GM21390 (cell line): ENCODE data around the gene KMT2B.

Experiments
- ATAC-seq: cut with Tn5 transposase; IDR thresholded peaks from one replicate; pipeline ENCODE4 v1.9.1; 2021; ENCODE audit not compliant: unreplicated experiment

The KMT2B gene

GRCh38 chr19:35740423-35741202 lies 22.8 kb downstream of the KMT2B start:
- ATAC-seq: peak; percentile 47

GRCh38 chr19:35741203-35741515 lies 23.4 kb downstream of the KMT2B start:
- ATAC-seq: no peak

- ATAC-seq: no peak
Measured at GRCh38 chr19:35742121-35742724, 24.4 kb downstream of the KMT2B start, which contains the start of gene IGFLR1. IGFLR1 (minus strand) TSS chr19:35742452; CDS start chr19:35741180, 1,272 bp downstream.

- ATAC-seq: no peak
Measured at GRCh38 chr19:35743640-35744429, 26.0 kb downstream of the KMT2B start.

- peak; percentile 34 for ATAC-seq
Measured at GRCh38 chr19:35744430-35745327, 26.9 kb downstream of the KMT2B start.

GRCh38 chr19:35745328-35746086 lies 27.7 kb downstream of the KMT2B start, which contains the start of the genes PSENEN and U2AF1L4:
PSENEN (plus strand) TSS chr19:35745651; CDS start chr19:35745931, 280 bp downstream.
U2AF1L4 (minus strand) TSS chr19:35745418; CDS start chr19:35745391, 27 bp downstream.
- peak; percentile 40 for ATAC-seq

GRCh38 chr19:35746087-35746462 lies 28.3 kb downstream of the KMT2B start:
- no peak for ATAC-seq

- ATAC-seq: no peak
Measured at GRCh38 chr19:35746531-35746930, 28.7 kb downstream of the KMT2B start.

- peak; percentile 63 for ATAC-seq
Measured at GRCh38 chr19:35748106-35749020, 30.6 kb downstream of the KMT2B start, which contains the start of gene LIN37. LIN37 (plus strand) TSS chr19:35748576; CDS start chr19:35748725, 149 bp downstream.

- no peak for ATAC-seq
Measured at GRCh38 chr19:35750167-35750566, 32.4 kb downstream of the KMT2B start.

- ATAC-seq: no peak
Measured at GRCh38 chr19:35751839-35752745, 34.3 kb downstream of the KMT2B start.

- ATAC-seq: no peak
Measured at GRCh38 chr19:35752746-35753350, 35.0 kb downstream of the KMT2B start.

GRCh38 chr19:35753634-35754369 lies 36.0 kb downstream of the KMT2B start:
- ATAC-seq: no peak

- no peak for ATAC-seq
Measured at GRCh38 chr19:35754370-35755130, 36.7 kb downstream of the KMT2B start.

GRCh38 chr19:35755131-35755549 lies 37.3 kb downstream of the KMT2B start:
- no peak for ATAC-seq
